PC-3 (cell line): Measurements from ENCODE around the gene CCDC141. TPM values are rescaled to one million over a fixed set of nuclear protein-coding genes. Genes with fewer than 3 reads are reported as not detected.

Experiments
- ATAC-seq: fragments of 200-7000 bp; cut with Tn5 transposase; 2 replicates; pipeline ENCODE4 v1.9.1; 2020; ENCODE audit warnings: mild to moderate bottlenecking, moderate library complexity
- BruUV-seq: library from RNA; stranded (reverse); fragments of 400-500 nt; replicated peaks from 2 replicates; lab custom pipeline; 2021; lab: Mats Ljungman, UMichigan
- CTCF ChIA-PET: fragments of 300-600 bp; sonication (Branson Sonifier 250); formaldehyde crosslinking; loops from one replicate; lab custom pipeline; 2022; ENCODE audit warnings: antibody characterized with exemption; lab: Charles Lee
- POLR2A ChIA-PET: fragments of 300-600 bp; sonication (Branson Sonifier 250); formaldehyde crosslinking; loops from one replicate; lab custom pipeline; 2022; ENCODE audit warnings: antibody characterized with exemption; ENCODE audit not compliant: unreplicated experiment; lab: Charles Lee
- DNase-seq: peaks from one replicate; pipeline ENCODE4 v3.0.0-alpha.2; 2015
- H2AFZ ChIP-seq: fragments of 300-600 bp; sonication (generic); 2 replicates; pipeline ENCODE4 v1.6.0; 2016; ENCODE audit warnings: antibody characterized with exemption, low read length
- H3F3A ChIP-seq: fragments of 300-600 bp; sonication (generic); one replicate; pipeline ENCODE4 v1.6.0; 2017; ENCODE audit warnings: antibody characterized with exemption, low read length, control low read depth, mild to moderate bottlenecking; ENCODE audit not compliant: unreplicated experiment
- H3K27ac ChIP-seq: fragments of 300-600 bp; sonication (generic); 2 replicates; pipeline ENCODE4 v1.5.1; 2016; ENCODE audit warnings: mild to moderate bottlenecking, low read length
- H3K27me3 ChIP-seq: fragments of 300-600 bp; sonication (generic); 2 replicates; pipeline ENCODE4 v1.6.1; 2016; ENCODE audit warnings: low read length, mixed read lengths
- H3K36me3 ChIP-seq: fragments of 300-600 bp; sonication (generic); 2 replicates; pipeline ENCODE4 v1.6.1; 2016; ENCODE audit warnings: low read depth, mixed run types, low read length, mixed read lengths
- H3K4me1 ChIP-seq: fragments of 300-600 bp; sonication (generic); 2 replicates; pipeline ENCODE4 v1.5.1; 2016; ENCODE audit warnings: low read length; ENCODE audit not compliant: insufficient read depth
- H3K4me2 ChIP-seq: fragments of 300-600 bp; sonication (generic); 2 replicates; pipeline ENCODE4 v1.6.0; 2016; ENCODE audit warnings: low read length
- H3K4me3 ChIP-seq: fragments of 300-600 bp; sonication (generic); 2 replicates; pipeline ENCODE4 v1.5.1; 2016; ENCODE audit warnings: mild to moderate bottlenecking, low read length, mixed read lengths
- H3K79me2 ChIP-seq: fragments of 300-600 bp; sonication (generic); 2 replicates; pipeline ENCODE4 v1.6.1; 2017; ENCODE audit warnings: low read length, mixed read lengths
- H3K9ac ChIP-seq: fragments of 300-600 bp; sonication (generic); 2 replicates; pipeline ENCODE4 v1.6.0; 2016; ENCODE audit warnings: mild to moderate bottlenecking, low read length
- H3K9me2 ChIP-seq: fragments of 300-600 bp; sonication (generic); replicated peaks from 2 replicates; pipeline ENCODE4 v1.6.1; 2016; ENCODE audit warnings: mixed run types, low read length, mixed read lengths
- H3K9me3 ChIP-seq: fragments of 300-600 bp; sonication (generic); 2 replicates; pipeline ENCODE4 v1.6.1; 2016; ENCODE audit warnings: low read length, mixed read lengths
- H4K20me1 ChIP-seq: fragments of 300-600 bp; sonication (generic); 2 replicates; pipeline ENCODE4 v1.6.1; 2016; ENCODE audit warnings: low read length, mixed read lengths
- CTCF ChIP-seq: fragments of 300-600 bp; sonication (generic); conservative IDR thresholded peaks from 2 replicates; pipeline ENCODE4 v1.5.1; 2017; ENCODE audit warnings: antibody characterized with exemption, low read depth, mild to moderate bottlenecking, low read length
- EZH2 ChIP-seq: fragments of 300-600 bp; sonication (generic); IDR thresholded peaks from one replicate; pipeline ENCODE4 v1.6.1; 2017; ENCODE audit warnings: antibody characterized with exemption, mild to moderate bottlenecking, low read length; ENCODE audit not compliant: unreplicated experiment
- EZH2phosphoT487 ChIP-seq: fragments of 300-600 bp; sonication (generic); IDR thresholded peaks from 2 replicates; pipeline ENCODE4 v1.6.1; 2018; ENCODE audit warnings: mild to moderate bottlenecking, antibody characterized with exemption, low read length, borderline replicate concordance
- intact Hi-C: fragments of 100-400 bp; cut with micrococcal nuclease; formaldehyde crosslinking; loops from 2 replicates; pipeline ENCODE4 v1.9.0; 2023
- total RNA-seq: library from RNA; depleted of rRNA; stranded (reverse); fragments of >200 nt; gene quantifications from 2 replicates; pipeline ENCODE4 v1.2.3, GENCODE V29; 2014

The CCDC141 gene
- total RNA-seq, 1 experiment from 2014 or later = 1.1 TPM

- no peaks in the 10 kb centered on the region for H3F3A ChIP-seq
- H3K9me2 ChIP-seq = no peaks in the 10 kb centered on the region
- no TSS peak for BruUV-seq
- no peak overlapping the region for H3K9ac ChIP-seq
- H3K9me3 ChIP-seq = no peaks in the 10 kb centered on the region
- ChIA-PET CTCF (no interaction called here), POLR2A (no interaction called here)
- peaks cover 9% of the 10 kb centered on the region; the same call in 1 of the 2 replicates for H3K4me1 ChIP-seq
- intact Hi-C loops = no loop called here
- no peaks in the 10 kb centered on the region for H4K20me1 ChIP-seq
- H3K4me2 ChIP-seq = no peak overlapping the region
- no peak overlapping the region for H3K27ac ChIP-seq
- H3K36me3 ChIP-seq = no peaks in the 10 kb centered on the region
- no peak for DNase-seq
- H3K79me2 ChIP-seq = no peaks in the 10 kb centered on the region
- H3K4me3 ChIP-seq = no peak overlapping the region
- no peaks in the 10 kb centered on the region for H3K27me3 ChIP-seq
- TF ChIP-seq CTCF = no peak
- no peak for TF ChIP-seq EZH2
- no peak for TF ChIP-seq EZH2phosphoT487
- ATAC-seq = no peak
- no peak overlapping the region for H2AFZ ChIP-seq
Observed at GRCh38 chr2:178923546-178923945, 126.4 kb downstream of the CCDC141 start.

- no peak overlapping the region for H3K9ac ChIP-seq
- no peaks in the 10 kb centered on the region for H3K27me3 ChIP-seq
- no peaks in the 10 kb centered on the region for H3K36me3 ChIP-seq
- BruUV-seq = no TSS peak
- no peak overlapping the region for H3K4me3 ChIP-seq
- ATAC-seq (no peak), DNase-seq (no peak)
- H3F3A ChIP-seq = no peaks in the 10 kb centered on the region
- no peaks in the 10 kb centered on the region for H3K9me2 ChIP-seq
- ChIA-PET POLR2A (no interaction called here), CTCF (no interaction called here)
- no peak overlapping the region for H3K27ac ChIP-seq
- no peak overlapping the region for H2AFZ ChIP-seq
- H3K4me1 ChIP-seq = peaks cover 14% of the 10 kb centered on the region; the same call in 1 of the 2 replicates
- no peaks in the 10 kb centered on the region for H3K9me3 ChIP-seq
- H3K4me2 ChIP-seq = no peak overlapping the region
- no peaks in the 10 kb centered on the region for H4K20me1 ChIP-seq
- H3K79me2 ChIP-seq = no peaks in the 10 kb centered on the region
- intact Hi-C loops = no loop called here
- TF ChIP-seq CTCF (no peak), EZH2 (no peak), EZH2phosphoT487 (no peak)
Observed at GRCh38 chr2:178920916-178921513, 128.9 kb downstream of the CCDC141 start.

DNA sequence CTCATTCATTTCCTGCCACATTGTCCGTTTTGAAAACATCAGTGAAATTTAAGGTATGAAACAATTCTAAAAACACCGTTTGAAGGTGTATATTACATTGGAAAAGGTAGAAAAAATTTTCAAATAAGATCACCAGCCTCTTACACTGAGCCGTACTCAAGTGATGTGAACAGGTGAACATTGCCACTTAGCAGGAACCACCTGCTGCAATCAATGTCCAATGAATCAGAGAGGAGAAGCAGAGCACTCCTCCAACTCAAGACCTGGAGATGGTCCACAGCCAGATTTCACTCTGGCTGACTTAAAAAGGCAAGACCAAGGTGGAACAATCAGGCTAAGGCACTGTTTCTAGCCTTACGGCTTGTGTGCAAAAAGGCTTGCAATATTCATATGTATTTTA is 132.4 kb downstream of the CCDC141 start:
- no peak for DNase-seq
- Histone ChIP-seq H4K20me1 (no peaks in the 10 kb centered on the region), H2AFZ (no peak overlapping the region), H3K9ac (no peak overlapping the region), H3K79me2 (no peaks in the 10 kb centered on the region), H3K4me3 (no peak overlapping the region), H3K36me3 (no peaks in the 10 kb centered on the region), H3K9me3 (no peaks in the 10 kb centered on the region), H3K4me2 (no peak overlapping the region), H3K27ac (no peak overlapping the region), H3K9me2 (no peaks in the 10 kb centered on the region), H3K27me3 (no peaks in the 10 kb centered on the region), H3K4me1 (peaks cover 22% of the 10 kb centered on the region), H3F3A (no peaks in the 10 kb centered on the region)
- no TSS peak for BruUV-seq
- ATAC-seq = no peak
- intact Hi-C loops = no loop called here
- TF ChIP-seq CTCF (no peak), EZH2 (no peak), EZH2phosphoT487 (no peak)
- ChIA-PET POLR2A (no interaction called here), CTCF (no interaction called here)
